Islet precursor cell (in vitro differentiated cells): Measurements from ENCODE around the gene C11orf52.
A peak's percentile ranks its signal among the peaks of the same experiment; 100 is the strongest.
"Not testable (repeated sequence)": the region's sequence is repeated elsewhere in the genome, so short reads cannot be mapped to it uniquely, and the experiment has no call there.

ENCODE experiments used
- DNase-seq: peaks from one replicate; pipeline ENCODE4 v3.0.0-alpha.2; 2018

C11orf52 gene

GRCh38 chr11:111913031-111913861 lies 5.5 kb upstream of the C11orf52 start:
- DNase-seq, result no peak

GRCh38 chr11:111913997-111914396 lies 4.7 kb upstream of the C11orf52 start:
- DNase-seq, result no peak

- DNase-seq, result no peak
These were observed 1.9 kb upstream of the C11orf52 start for GRCh38 chr11:111916768-111917167.

- no peak for DNase-seq
These were observed 1.4 kb upstream of the C11orf52 start for GRCh38 chr11:111917312-111917711.

GRCh38 chr11:111917788-111918187 lies 925 bp upstream of the C11orf52 start:
- no peak for DNase-seq

- no peak for DNase-seq
These were observed 2.2 kb downstream of the C11orf52 start for GRCh38 chr11:111920908-111921307.

GRCh38 chr11:111921541-111922230 lies 3.0 kb downstream of the C11orf52 start:
- DNase-seq, result no peak

GRCh38 chr11:111922803-111923202 lies 4.1 kb downstream of the C11orf52 start:
- no peak for DNase-seq

GRCh38 chr11:111923351-111923788 lies 4.7 kb downstream of the C11orf52 start:
- peak; percentile 59 for DNase-seq

GRCh38 chr11:111923951-111924350 lies 5.2 kb downstream of the C11orf52 start:
- peak; percentile 88 for DNase-seq

- no peak for DNase-seq
These were observed 7.2 kb downstream of the C11orf52 start for GRCh38 chr11:111925953-111926352.

GRCh38 chr11:111926505-111927391 lies 8.0 kb downstream of the C11orf52 start:
- peak; percentile 99 for DNase-seq

- DNase-seq, result no peak
These were observed 11.8 kb downstream of the C11orf52 start for GRCh38 chr11:111930472-111930871.

- no peak for DNase-seq
These were observed 13.9 kb downstream of the C11orf52 start for GRCh38 chr11:111932611-111932950.

GRCh38 chr11:111933176-111933575 lies 14.5 kb downstream of the C11orf52 start:
- not testable (repeated sequence) for DNase-seq

- DNase-seq, result no peak
These were observed 15.2 kb downstream of the C11orf52 start for GRCh38 chr11:111933872-111934271.

- DNase-seq, result no peak
These were observed 15.6 kb downstream of the C11orf52 start for GRCh38 chr11:111934306-111934705.

- no peak for DNase-seq
These were observed 16.8 kb downstream of the C11orf52 start for GRCh38 chr11:111935317-111936039.

GRCh38 chr11:111936040-111936540 lies 17.4 kb downstream of the C11orf52 start:
- DNase-seq, result no peak

- no peak for DNase-seq
These were observed 18.7 kb downstream of the C11orf52 start for GRCh38 chr11:111937461-111937769.

- no peak for DNase-seq
These were observed 19.1 kb downstream of the C11orf52 start for GRCh38 chr11:111937844-111938243.

GRCh38 chr11:111938687-111939160 lies 20.0 kb downstream of the C11orf52 start:
- DNase-seq, result peak; percentile 59
